IMR-90 (cell line): ENCODE results near the gene SDK1.

Experiments used
- CEBPB ChIP-seq: IDR thresholded peaks from 2 replicates; pipeline ENCODE4 v1.6.1; 2012; ENCODE audit warnings: low read depth, low read length, improper control_type of control experiment
- CTCF ChIP-seq: conservative IDR thresholded peaks from 2 replicates; pipeline ENCODE4 v1.5.1; 2012; ENCODE audit warnings: mild to moderate bottlenecking, low read depth, low read length, improper control_type of control experiment
- MXI1 ChIP-seq: IDR thresholded peaks from 2 replicates; pipeline ENCODE4 v1.6.1; 2012; ENCODE audit warnings: low read depth, mild to moderate bottlenecking, low read length, moderate library complexity, borderline replicate concordance
- POLR2A ChIP-seq: IDR thresholded peaks from 2 replicates; pipeline ENCODE4 v1.6.1; 2012; ENCODE audit warnings: mild to moderate bottlenecking, low read depth, low read length
- RAD21 ChIP-seq: IDR thresholded peaks from 2 replicates; pipeline ENCODE4 v1.6.1; 2012; ENCODE audit warnings: low read length, improper control_type of control experiment
- RFX5 ChIP-seq: IDR thresholded peaks from 2 replicates; pipeline ENCODE4 v1.8.0; 2012; ENCODE audit warnings: low read depth, mild to moderate bottlenecking, low read length, moderate library complexity
- SMC3 ChIP-seq: fragments of 150-350 bp; IDR thresholded peaks from 2 replicates; pipeline ENCODE4 v1.6.1; 2016; ENCODE audit warnings: low read depth, mild to moderate bottlenecking, antibody characterized with exemption, low read length, moderate library complexity

GRCh38 chr7:3510101-3511020 is 209.3 kb downstream of the SDK1 start:
- TF ChIP-seq POLR2A (no peak), CTCF (no peak), SMC3 (no peak), CEBPB (no peak), MXI1 (no peak), RFX5 (no peak), RAD21 (no peak)
